ENCODE measurements around the gene LYVE1. TPM values are rescaled to one million over a fixed set of nuclear protein-coding genes. Genes with fewer than 3 reads are reported as not detected.

Gene LYVE1
- polyA plus RNA-seq, 1 experiment: 0.19 TPM

DNA sequence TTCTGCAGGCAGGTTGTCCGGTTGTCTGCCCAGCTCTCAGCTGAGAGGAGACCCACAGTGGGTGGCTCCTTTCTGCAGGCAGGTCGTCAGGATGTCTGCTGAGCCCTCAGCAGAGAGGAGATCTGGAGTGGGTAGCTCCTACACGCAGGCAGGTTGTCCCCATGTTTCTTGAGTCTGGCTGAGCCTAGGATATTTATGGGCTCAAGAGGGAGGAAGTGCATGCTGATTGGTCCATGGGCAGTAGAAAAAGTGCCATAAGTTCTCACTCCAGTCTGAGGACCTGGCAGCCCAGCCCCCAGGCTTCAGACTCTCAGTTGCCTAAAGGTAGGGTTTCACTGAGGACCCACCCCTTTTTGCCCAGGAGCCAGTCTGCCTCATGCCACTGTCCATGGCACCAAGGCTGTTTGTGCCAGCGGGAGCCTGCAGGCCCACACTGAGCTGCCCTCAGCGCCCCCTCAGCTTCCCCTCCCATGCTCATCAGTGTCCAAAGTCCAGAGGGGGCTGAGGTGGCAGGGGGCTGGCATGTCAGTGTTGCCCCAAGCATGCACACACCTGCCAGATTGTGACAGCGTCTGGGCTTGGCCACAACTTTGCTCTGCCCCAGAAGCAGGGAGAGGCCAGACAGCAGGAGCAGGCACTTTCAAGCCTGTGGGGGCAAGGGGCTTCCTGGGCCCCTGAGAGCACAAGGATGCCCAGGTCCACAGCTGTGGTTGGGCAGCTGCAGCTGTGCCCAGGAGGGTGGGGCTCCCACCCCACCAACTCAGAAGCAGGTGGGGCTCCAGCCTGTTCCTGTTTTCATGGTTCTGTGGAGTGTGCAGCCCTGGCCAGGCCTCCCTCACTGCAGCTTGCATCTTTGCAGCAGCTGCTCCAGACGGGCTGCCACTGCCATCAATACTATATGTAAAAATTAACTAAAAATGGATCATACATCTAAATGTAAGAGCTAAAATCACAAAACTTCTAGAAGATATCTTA lies 23.7 kb downstream of the LYVE1 start:
- TF ChIP-seq, protein P1, sequence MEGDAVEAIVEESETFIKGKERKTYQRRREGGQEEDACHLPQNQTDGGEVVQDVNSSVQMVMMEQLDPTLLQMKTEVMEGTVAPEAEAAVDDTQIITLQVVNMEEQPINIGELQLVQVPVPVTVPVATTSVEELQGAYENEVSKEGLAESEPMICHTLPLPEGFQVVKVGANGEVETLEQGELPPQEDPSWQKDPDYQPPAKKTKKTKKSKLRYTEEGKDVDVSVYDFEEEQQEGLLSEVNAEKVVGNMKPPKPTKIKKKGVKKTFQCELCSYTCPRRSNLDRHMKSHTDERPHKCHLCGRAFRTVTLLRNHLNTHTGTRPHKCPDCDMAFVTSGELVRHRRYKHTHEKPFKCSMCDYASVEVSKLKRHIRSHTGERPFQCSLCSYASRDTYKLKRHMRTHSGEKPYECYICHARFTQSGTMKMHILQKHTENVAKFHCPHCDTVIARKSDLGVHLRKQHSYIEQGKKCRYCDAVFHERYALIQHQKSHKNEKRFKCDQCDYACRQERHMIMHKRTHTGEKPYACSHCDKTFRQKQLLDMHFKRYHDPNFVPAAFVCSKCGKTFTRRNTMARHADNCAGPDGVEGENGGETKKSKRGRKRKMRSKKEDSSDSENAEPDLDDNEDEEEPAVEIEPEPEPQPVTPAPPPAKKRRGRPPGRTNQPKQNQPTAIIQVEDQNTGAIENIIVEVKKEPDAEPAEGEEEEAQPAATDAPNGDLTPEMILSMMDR (IDR thresholded peaks at IDR 0.05; ENCODE audit: low read depth, low read length): no peak
- POLR2A ChIA-PET: interaction anchor here (0.7 kb wide), 1 partner anchor 183 kb away, joined by 5 read pairs; no protein-coding TSS in a partner anchor
- Histone ChIP-seq H3K27ac (ENCODE audit: low read depth, low read length) (no peak overlapping the region), H3K27me3 (ENCODE audit: control insufficient read depth, insufficient read depth, low read length) (no peaks in the 10 kb centered on the region), H3K9me3 (ENCODE audit: control insufficient read depth, insufficient read depth, low read length) (peaks cover 16% of the 10 kb centered on the region), H3K4me3 (ENCODE audit: low read depth, low read length) (no peak overlapping the region)
- CTCF ChIA-PET: no interaction called here
- no peak for DNase-seq (ENCODE audit: low read depth, low spot score)

DNA sequence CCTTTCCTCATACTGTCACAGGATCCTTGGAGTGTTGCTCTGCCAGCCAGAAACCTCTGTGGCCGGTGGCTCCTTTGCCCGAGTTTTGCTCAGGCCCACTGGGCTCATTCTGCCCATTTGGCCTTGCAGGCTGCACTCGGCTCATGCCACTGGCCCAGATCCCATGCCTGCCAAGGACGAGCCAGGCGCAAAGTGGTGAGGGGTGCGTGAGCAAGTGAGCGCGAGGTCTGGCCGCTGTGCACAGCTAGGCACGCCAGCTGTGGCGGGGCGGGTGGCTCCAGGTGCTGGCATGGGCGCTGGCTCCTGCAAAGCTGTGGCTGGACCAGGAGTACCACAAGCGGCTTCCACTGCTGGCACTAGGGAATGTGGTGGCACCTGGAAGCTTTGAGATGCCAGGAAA lies 24.7 kb downstream of the LYVE1 start:
- POLR2A ChIA-PET: no interaction called here
- peaks cover 16% of the 10 kb centered on the region for H3K9me3 ChIP-seq (ENCODE audit: control insufficient read depth, insufficient read depth, low read length)
- H3K27me3 ChIP-seq (ENCODE audit: control insufficient read depth, insufficient read depth, low read length): no peaks in the 10 kb centered on the region
- no peak overlapping the region for H3K4me3 ChIP-seq (ENCODE audit: low read depth, low read length)
- no peak overlapping the region for H3K27ac ChIP-seq (ENCODE audit: low read depth, low read length)
- TF ChIP-seq, protein P1 (IDR thresholded peaks at IDR 0.05; ENCODE audit: low read depth, low read length): no peak
- no peak for DNase-seq (ENCODE audit: low read depth, low spot score)
- CTCF ChIA-PET: no interaction called here

DNA sequence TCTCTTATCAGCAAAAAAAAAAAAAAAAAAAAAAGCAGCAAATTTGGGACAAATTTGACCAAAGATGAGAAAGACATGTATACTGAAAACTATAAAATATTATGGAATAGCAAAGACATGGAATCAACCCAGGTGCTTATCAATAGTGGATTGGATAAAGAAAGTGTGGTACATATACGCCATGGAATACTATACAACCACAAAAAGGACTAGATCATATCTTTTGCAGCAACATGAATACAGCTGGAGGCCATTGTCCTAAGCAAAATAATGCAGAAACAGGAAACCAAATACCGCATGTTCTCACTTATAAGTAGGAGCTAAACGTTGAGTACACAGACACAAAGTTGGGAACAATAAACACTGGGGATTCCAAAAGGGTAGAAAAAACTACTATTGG lies 25.7 kb downstream of the LYVE1 start:
- CTCF ChIA-PET: interaction anchor here (1.2 to 3.9 kb wide), 2 partner anchors 11 to 31 kb away, joined by 3 to 44 read pairs; no protein-coding TSS in a partner anchor
- TF ChIP-seq, protein P1 (IDR thresholded peaks at IDR 0.05; ENCODE audit: low read depth, low read length): no peak
- POLR2A ChIA-PET: no interaction called here
- no peak overlapping the region for H3K4me3 ChIP-seq (ENCODE audit: low read depth, low read length)
- no peaks in the 10 kb centered on the region for H3K27me3 ChIP-seq (ENCODE audit: control insufficient read depth, insufficient read depth, low read length)
- no peak for DNase-seq (ENCODE audit: low read depth, low spot score)
- peaks cover 16% of the 10 kb centered on the region for H3K9me3 ChIP-seq (ENCODE audit: control insufficient read depth, insufficient read depth, low read length)
- H3K27ac ChIP-seq (ENCODE audit: low read depth, low read length): no peak overlapping the region

DNA sequence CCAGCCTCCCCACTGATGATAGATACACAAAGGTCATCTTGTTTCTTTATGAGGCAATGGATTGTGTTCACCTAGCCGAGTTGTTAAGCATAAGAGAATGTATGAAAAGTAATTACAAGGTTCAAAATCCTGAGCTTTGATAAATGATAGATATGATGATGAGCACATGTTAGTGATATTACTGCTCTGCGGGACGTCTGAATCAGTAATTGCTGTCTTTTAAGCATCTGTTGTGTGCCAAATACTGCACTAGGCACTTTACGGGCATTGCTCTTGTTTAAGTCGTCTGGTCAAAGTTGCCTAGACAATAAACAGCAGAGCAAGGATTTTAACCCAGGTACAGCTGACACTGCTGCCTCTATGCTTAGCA lies 26.9 kb downstream of the LYVE1 start:
- H3K4me3 ChIP-seq (ENCODE audit: low read depth, low read length): peak overlapping the region; percentile 86
- H3K27me3 ChIP-seq (ENCODE audit: control insufficient read depth, insufficient read depth, low read length): no peaks in the 10 kb centered on the region
- H3K9me3 ChIP-seq (ENCODE audit: control insufficient read depth, insufficient read depth, low read length): peaks cover 16% of the 10 kb centered on the region
- TF ChIP-seq, protein P1 (IDR thresholded peaks at IDR 0.05; ENCODE audit: low read depth, low read length): no peak
- POLR2A ChIA-PET: interaction anchor here (0.8 to 2.1 kb wide), 7 partner anchors 14 to 739 kb away, joined by 3 to 10 read pairs (median 5); partner anchors contain the start of gene ADM
- no peak overlapping the region for H3K27ac ChIP-seq (ENCODE audit: low read depth, low read length)
- no peak for DNase-seq (ENCODE audit: low read depth, low spot score)
- CTCF ChIA-PET: interaction anchor here (0.5 to 3.9 kb wide), 31 partner anchors 10 to 814 kb away, joined by 3 to 44 read pairs (median 4); no protein-coding TSS in a partner anchor

Measured in AG04450 (cell line).